Upper lobe of left lung (tissue), 6 donors: ENCODE measurements around the gene SAP30. TPM values are rescaled to one million over a fixed set of nuclear protein-coding genes. Genes with fewer than 3 reads are reported as not detected.

Experiments used
- ATAC-seq, 2 donors: fragments of 200-7000 bp; cut with Tn5 transposase; one replicate each; pipeline ENCODE4 v1.9.1; 2022; ENCODE audit warnings: mild to moderate bottlenecking in 2 of 2, moderate library complexity in 2 of 2; ENCODE audit not compliant: low FRiP score in 2 of 2
- DNase-seq, 2 donors: peaks; one replicate each; pipeline ENCODE4 v3.0.0-alpha.2; 2019 to 2020
- H3K27ac ChIP-seq, 4 donors: fragments of 200-600 bp; sonication (generic); one replicate each; pipeline ENCODE4 v1.5.1; 2016 to 2019
- H3K27me3 ChIP-seq, 4 donors: fragments of 200-600 bp; sonication (generic); one replicate each; pipeline ENCODE4 v1.5.1; 2017 to 2019
- H3K36me3 ChIP-seq, 4 donors: fragments of 200-600 bp; sonication (generic); one replicate each; pipeline ENCODE4 v1.5.1; 2016 to 2019
- H3K4me1 ChIP-seq, 4 donors: fragments of 200-600 bp; sonication (generic); one replicate each; pipeline ENCODE4 v1.5.1; 2018 to 2019
- H3K4me3 ChIP-seq, 4 donors: fragments of 200-600 bp; sonication (generic); one replicate each; pipeline ENCODE4 v1.5.1; 2017 to 2019; ENCODE audit warnings: mild to moderate bottlenecking in 2 of 4, moderate library complexity in 1 of 4
- H3K9me3 ChIP-seq, 4 donors: fragments of 200-600 bp; sonication (generic); one replicate each; pipeline ENCODE4 v1.5.1; 2018 to 2019
- EP300 ChIP-seq, 4 donors: sonication (generic); formaldehyde crosslinking; IDR thresholded peaks; one replicate each; pipeline ENCODE4 v1.5.1; 2017; ENCODE audit warnings: antibody characterized with exemption in 4 of 4, control low read depth in 2 of 4
- POLR2A ChIP-seq, 4 donors: fragments of 450-650 bp; IDR thresholded peaks; one replicate each; pipeline ENCODE4 v1.5.1; 2016 to 2017; ENCODE audit warnings: antibody characterized with exemption in 4 of 4, mild to moderate bottlenecking in 2 of 4
- POLR2AphosphoS5 ChIP-seq, 2 donors: sonication (generic); formaldehyde crosslinking; IDR thresholded peaks; one replicate each; pipeline ENCODE4 v1.5.1; 2017; ENCODE audit warnings: antibody characterized with exemption in 2 of 2
- WGBS, 2 donors: methylation state at CpG; one replicate each; pipeline ENCODE4 v1.1.5; 2017 to 2018; 5-methylcytosine and 5-hydroxymethylcytosine counted together
- total RNA-seq, 6 donors: library from RNA; depleted of rRNA in 4 of 6; stranded (reverse); fragments of >200 nt in 4 of 6; gene quantifications; one replicate each; pipeline versions ENCODE4 v1.1.0 to v1.2.1, GENCODE V29; 2016 to 2021
- TF ChIP-seq, protein P1 (sequence below), 6 experiments: fragments of 450-650 bp in 4 of 6; fragments of 200-600 bp in 2 of 6; sonication (generic) in 2 of 6; IDR thresholded peaks; one replicate each; pipeline ENCODE4 v1.5.1; 2016 to 2019; ENCODE audit warnings: antibody characterized with exemption in 6 of 6
- donor health status: DM: no; HTN: no; CAD: no; lungs with moderate emphysema.
- donor health status: DM: no; HTN: yes; CAD: no; lungs with severe emphysema.

The SAP30 gene
- total RNA-seq, 6 donors from 2014 or later, result 15.0 to 39.8 (median 18.8) TPM

DNA sequence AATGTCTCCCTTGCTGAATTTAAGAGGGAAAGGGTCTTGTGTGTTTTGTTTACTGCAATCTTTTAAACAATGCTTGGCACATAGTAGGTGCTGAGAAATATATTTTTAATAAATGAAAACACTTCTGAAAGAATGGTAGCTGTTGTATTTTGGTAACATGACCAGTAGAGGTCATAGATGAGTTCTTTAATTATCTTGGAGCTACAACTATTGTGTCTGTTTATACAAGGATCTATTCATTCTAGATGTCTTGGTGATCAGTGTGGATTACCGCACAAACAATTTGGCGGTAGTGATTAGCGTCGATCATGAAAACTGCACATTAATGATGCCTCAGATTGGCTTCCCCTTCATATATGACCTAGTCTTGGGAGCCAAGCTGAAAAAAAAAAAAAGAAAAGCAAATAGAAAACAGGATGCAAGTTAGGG lies 49.6 kb downstream of the SAP30 start:
- ATAC-seq (no peak), DNase-seq (no peak)
- 32 to 45% methylated on average over 4 of the region's 4 CpGs for WGBS, 2 donors

DNA sequence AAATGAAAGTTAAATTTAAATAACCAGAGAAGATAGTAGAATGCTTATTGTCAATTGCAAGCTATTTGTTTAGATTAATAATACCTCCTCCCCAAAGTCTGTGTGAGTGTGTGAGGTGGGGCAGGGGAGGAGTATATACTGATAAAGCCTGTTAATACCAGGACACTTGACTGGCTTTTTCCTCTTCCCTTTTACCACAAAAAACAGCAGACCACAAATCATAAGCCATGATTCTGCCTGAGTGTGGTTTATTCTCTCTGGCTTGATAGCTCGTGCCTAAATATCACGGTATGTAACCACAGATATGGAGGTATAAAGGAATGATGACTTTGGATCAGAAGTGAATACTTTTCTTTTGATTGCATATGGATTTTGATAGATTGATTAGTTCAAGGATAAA lies 50.0 kb downstream of the SAP30 start:
- no peak overlapping the region for H3K4me3 ChIP-seq
- no peak for TF ChIP-seq POLR2AphosphoS5 (IDR thresholded peaks at IDR 0.05)
- TF ChIP-seq, protein P1, sequence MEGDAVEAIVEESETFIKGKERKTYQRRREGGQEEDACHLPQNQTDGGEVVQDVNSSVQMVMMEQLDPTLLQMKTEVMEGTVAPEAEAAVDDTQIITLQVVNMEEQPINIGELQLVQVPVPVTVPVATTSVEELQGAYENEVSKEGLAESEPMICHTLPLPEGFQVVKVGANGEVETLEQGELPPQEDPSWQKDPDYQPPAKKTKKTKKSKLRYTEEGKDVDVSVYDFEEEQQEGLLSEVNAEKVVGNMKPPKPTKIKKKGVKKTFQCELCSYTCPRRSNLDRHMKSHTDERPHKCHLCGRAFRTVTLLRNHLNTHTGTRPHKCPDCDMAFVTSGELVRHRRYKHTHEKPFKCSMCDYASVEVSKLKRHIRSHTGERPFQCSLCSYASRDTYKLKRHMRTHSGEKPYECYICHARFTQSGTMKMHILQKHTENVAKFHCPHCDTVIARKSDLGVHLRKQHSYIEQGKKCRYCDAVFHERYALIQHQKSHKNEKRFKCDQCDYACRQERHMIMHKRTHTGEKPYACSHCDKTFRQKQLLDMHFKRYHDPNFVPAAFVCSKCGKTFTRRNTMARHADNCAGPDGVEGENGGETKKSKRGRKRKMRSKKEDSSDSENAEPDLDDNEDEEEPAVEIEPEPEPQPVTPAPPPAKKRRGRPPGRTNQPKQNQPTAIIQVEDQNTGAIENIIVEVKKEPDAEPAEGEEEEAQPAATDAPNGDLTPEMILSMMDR (IDR thresholded peaks at IDR 0.05), result no peak
- no peak for TF ChIP-seq POLR2A (IDR thresholded peaks at IDR 0.05)
- no peak for TF ChIP-seq EP300 (IDR thresholded peaks at IDR 0.05)
- ATAC-seq (no peak), DNase-seq (no peak)
- H3K27me3 ChIP-seq, result no peaks in the 10 kb centered on the region
- 89 to 93% methylated on average over 2 of the region's 2 CpGs for WGBS, 2 donors
- H3K4me1 ChIP-seq, result peaks cover 0 to 7% (median 2%) of the 10 kb centered on the region in 4 donors
- H3K36me3 ChIP-seq, result no peaks in the 10 kb centered on the region
- no peak overlapping the region for H3K27ac ChIP-seq
- H3K9me3 ChIP-seq, result no peaks in the 10 kb centered on the region

More for the DNA sequence above, 49.6 kb downstream of the SAP30 start:
- Histone ChIP-seq H3K9me3 (no peaks in the 10 kb centered on the region), H3K4me1 (peaks cover 0 to 7% (median 2%) of the 10 kb centered on the region in 4 donors), H3K36me3 (no peaks in the 10 kb centered on the region), H3K4me3 (no peak overlapping the region), H3K27me3 (no peaks in the 10 kb centered on the region), H3K27ac (no peak overlapping the region)
- TF ChIP-seq POLR2A (IDR thresholded peaks at IDR 0.05) (no peak), POLR2AphosphoS5 (IDR thresholded peaks at IDR 0.05) (no peak), EP300 (IDR thresholded peaks at IDR 0.05) (no peak)
- TF ChIP-seq, protein P1 (IDR thresholded peaks at IDR 0.05), result peak in 3 of 6 experiments; percentile 36 to 52 (median 40)

DNA sequence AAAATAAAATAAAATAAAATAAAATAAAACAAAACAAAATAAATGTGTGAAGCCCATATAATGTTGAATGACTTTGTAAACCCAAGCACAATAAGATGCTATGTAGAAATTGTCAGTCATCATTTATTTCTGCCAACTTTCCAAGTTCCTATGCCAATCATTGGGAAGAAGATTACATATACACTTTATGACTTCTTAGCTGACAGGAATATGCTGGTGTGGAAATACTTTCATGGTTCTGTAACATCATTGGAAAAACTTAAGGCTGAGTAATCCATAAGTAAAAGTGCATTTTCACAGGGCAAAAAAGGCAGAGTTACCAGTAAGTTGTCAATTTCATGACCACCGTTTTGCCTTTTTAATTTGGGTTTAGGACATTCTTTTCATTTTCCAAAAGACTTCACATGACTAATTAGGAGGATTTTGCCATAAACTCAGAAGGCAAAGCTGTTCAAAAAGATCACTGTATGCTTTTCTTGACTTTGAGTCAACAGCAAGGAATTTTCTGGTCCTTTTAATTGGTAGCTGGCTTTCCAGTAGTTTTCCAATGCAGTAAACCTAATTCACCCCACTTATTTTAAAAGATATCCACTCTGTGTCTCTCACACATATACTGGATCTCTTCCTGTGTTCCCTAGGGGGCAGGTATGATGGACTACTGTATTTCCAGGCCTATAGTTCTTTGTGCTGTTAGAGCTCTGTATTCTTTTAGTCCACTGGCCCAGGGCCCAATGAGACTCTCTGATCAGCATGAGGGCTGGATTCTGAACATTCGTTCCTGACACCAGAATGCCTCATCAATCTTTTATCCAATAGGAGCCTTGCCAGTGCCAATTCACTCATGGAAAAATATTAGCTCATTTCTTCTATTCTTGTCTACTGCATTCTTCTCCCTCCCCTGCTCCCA lies 54.4 kb downstream of the SAP30 start:
- 71 to 97% methylated on average over 2 of the region's 2 CpGs for WGBS, 2 donors
- no peaks in the 10 kb centered on the region for H3K36me3 ChIP-seq
- no peaks in the 10 kb centered on the region for H3K27me3 ChIP-seq
- H3K9me3 ChIP-seq, result no peaks in the 10 kb centered on the region
- no peak for ATAC-seq
- no peak overlapping the region for H3K27ac ChIP-seq
- no peak overlapping the region for H3K4me3 ChIP-seq
- peaks cover 0 to 4% (median 0%) of the 10 kb centered on the region in 4 donors for H3K4me1 ChIP-seq
- TF ChIP-seq EP300 (IDR thresholded peaks at IDR 0.05), result no peak
- TF ChIP-seq, protein P1 (IDR thresholded peaks at IDR 0.05), result no peak
- TF ChIP-seq POLR2AphosphoS5 (IDR thresholded peaks at IDR 0.05), result no peak
- no peak for TF ChIP-seq POLR2A (IDR thresholded peaks at IDR 0.05)
- DNase-seq, result no peak

DNA sequence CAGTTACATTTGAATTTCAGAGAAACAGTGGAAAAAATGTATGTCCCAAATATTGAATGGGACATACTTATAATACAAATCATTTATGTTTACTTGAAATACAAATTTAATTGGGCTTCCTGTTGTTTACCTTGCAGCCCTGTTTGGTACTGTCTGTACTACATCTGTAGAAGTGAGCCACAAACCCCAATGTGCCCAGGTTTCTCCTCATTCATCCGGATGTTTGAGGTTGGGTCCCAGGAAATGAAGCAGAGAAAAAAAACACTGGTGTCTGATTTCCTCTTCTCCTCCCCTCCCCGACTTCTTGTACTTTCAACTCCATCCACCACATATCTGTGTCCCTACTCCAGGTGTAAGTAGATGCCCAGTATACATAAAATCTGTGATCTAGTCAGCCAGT lies 55.3 kb downstream of the SAP30 start:
- ATAC-seq (no peak), DNase-seq (no peak)
- TF ChIP-seq POLR2AphosphoS5 (IDR thresholded peaks at IDR 0.05), result no peak
- no peak for TF ChIP-seq POLR2A (IDR thresholded peaks at IDR 0.05)
- TF ChIP-seq, protein P1 (IDR thresholded peaks at IDR 0.05), result no peak
- TF ChIP-seq EP300 (IDR thresholded peaks at IDR 0.05), result no peak
- no peaks in the 10 kb centered on the region for H3K4me1 ChIP-seq
- no peak overlapping the region for H3K4me3 ChIP-seq
- H3K27me3 ChIP-seq, result no peaks in the 10 kb centered on the region
- H3K9me3 ChIP-seq, result no peaks in the 10 kb centered on the region
- no peak overlapping the region for H3K27ac ChIP-seq
- H3K36me3 ChIP-seq, result no peaks in the 10 kb centered on the region
- 85 to 87% methylated on average over 2 of the region's 2 CpGs for WGBS, 2 donors

Other genes with a start within 250 kb of the SAP30 start
- 10 to 100 TPM in 5 of 6 donors, 1 to 10 TPM in 1; 5.0 to 68.1 (median 20.1) TPM for gene GALNT7, start 202.1 kb upstream of the SAP30 start, total RNA-seq
- gene HMGB2, start 36.6 kb upstream of the SAP30 start, total RNA-seq, result 10 to 100 TPM; 37.5 to 72.7 (median 54.8) TPM
- under 1 TPM in 2 of 6 donors, not detected in 4; 0.09 to 0.27 TPM for gene SCRG1, start 28.2 kb downstream of the SAP30 start, total RNA-seq
- gene HAND2, start 159.3 kb downstream of the SAP30 start, total RNA-seq, result 1 to 10 TPM in 1 of 6 donors, under 1 TPM in 3, not detected in 2; 0.20 to 3.0 (median 0.39) TPM